A549 (cell line): Measurements from ENCODE around the gene KCNAB2. TPM values are rescaled to one million over a fixed set of nuclear protein-coding genes. Genes with fewer than 3 reads are reported as not detected.

Experiments used
- ATAC-seq, 2 experiments: fragments of 200-7000 bp in 1 of 2; fragments of >200 bp in 1 of 2; cut with Nextera tagmentation in 1 of 2; cut with Tn5 transposase in 1 of 2; 3 replicates each; pipeline versions ENCODE4 v1.8.0 to v1.9.1; 2018 to 2020; ENCODE audit warnings: mild to moderate bottlenecking in 1 of 2, moderate library complexity in 1 of 2
- CTCF ChIA-PET: fragments of 300-600 bp; sonication (Branson Sonifier 250); formaldehyde crosslinking; extraction: SDS; loops from one replicate; lab custom pipeline; 2021; ENCODE audit warnings: antibody characterized with exemption, inconsistent platforms; lab: Yijun Ruan, JAX
- POLR2A ChIA-PET: fragments of 350-600 bp; formaldehyde crosslinking; extraction: SDS; loops from one replicate; lab custom pipeline; 2021; ENCODE audit warnings: antibody characterized with exemption, inconsistent platforms; lab: Yijun Ruan, JAX
- DNase-seq, 2 experiments: peaks; one replicate each; pipeline versions ENCODE4 v3.0.0 to v3.0.0-alpha.2; 2011 to 2016; ENCODE audit warnings: low read depth in 1 of 2, low spot score in 1 of 2
- FAIRE-seq: peaks from 2 replicates; lab custom pipeline; 2011; peaks lifted over from hg19 to GRCh38; lab: Jason Lieb, UNC
- H3K27ac ChIP-seq, 2 experiments: fragments of >200 bp; sonication (Bioruptor Twin); formaldehyde crosslinking; 3 replicates each; pipeline ENCODE4 v1.5.1; 2016 to 2017
- H3K4me1 ChIP-seq: fragments of >200 bp; sonication (Bioruptor Twin); formaldehyde crosslinking; 3 replicates; pipeline ENCODE4 v1.6.1; 2016
- H3K4me2 ChIP-seq: fragments of >200 bp; sonication (Bioruptor Twin); formaldehyde crosslinking; 3 replicates; pipeline ENCODE4 v1.6.1; 2016
- H3K4me3 ChIP-seq: fragments of >200 bp; sonication (Bioruptor Twin); formaldehyde crosslinking; 3 replicates; pipeline ENCODE4 v1.5.1; 2016
- H3K9me3 ChIP-seq: fragments of >200 bp; sonication (Bioruptor Twin); formaldehyde crosslinking; 3 replicates; pipeline ENCODE4 v1.6.1; 2016
- CBX2 ChIP-seq: fragments of 200-600 bp; sonication (generic); IDR thresholded peaks from 2 replicates; pipeline ENCODE4 v1.6.1; 2016; ENCODE audit warnings: low read depth, mild to moderate bottlenecking, borderline replicate concordance
- CHD2 ChIP-seq: fragments of 150-350 bp; IDR thresholded peaks from 2 replicates; pipeline ENCODE4 v1.6.1; 2014; ENCODE audit warnings: low read length; ENCODE audit not compliant: partially characterized antibody
- EHF ChIP-seq: fragments of 250-450 bp; sonication (Bioruptor Pico); IDR thresholded peaks from 2 replicates; pipeline ENCODE4 v1.5.0; 2020; ENCODE audit warnings: mild to moderate bottlenecking
- EP300 ChIP-seq, 2 experiments: fragments of >200 bp; sonication (Bioruptor Twin); formaldehyde crosslinking; IDR thresholded peaks; 2 replicates in 1 of 2; 3 replicates in 1 of 2; pipeline ENCODE4 v1.6.1; 2016 to 2017
- ESRRA ChIP-seq: fragments of 150-350 bp; IDR thresholded peaks from 2 replicates; pipeline ENCODE4 v1.6.1; 2014; ENCODE audit warnings: mild to moderate bottlenecking, low read length, borderline replicate concordance
- FOSB ChIP-seq: fragments of 250-450 bp; sonication (Bioruptor Pico); IDR thresholded peaks from 2 replicates; pipeline ENCODE4 v1.5.0; 2020; ENCODE audit warnings: mild to moderate bottlenecking, moderate library complexity
- FOXS1 ChIP-seq: fragments of 250-450 bp; sonication (Bioruptor Pico); IDR thresholded peaks from 2 replicates; pipeline ENCODE4 v1.5.0; 2020; ENCODE audit warnings: mild to moderate bottlenecking, moderate library complexity
- HEYL ChIP-seq: fragments of 250-450 bp; sonication (Bioruptor Pico); IDR thresholded peaks from 2 replicates; pipeline ENCODE4 v1.8.0; 2021; ENCODE audit warnings: mild to moderate bottlenecking, moderate library complexity
- HOXA7 ChIP-seq: fragments of 250-450 bp; sonication (Bioruptor Pico); IDR thresholded peaks from 2 replicates; pipeline ENCODE4 v1.5.0; 2020; ENCODE audit warnings: mild to moderate bottlenecking, moderate library complexity
- JUNB ChIP-seq: fragments of >200 bp; sonication (Bioruptor Twin); formaldehyde crosslinking; IDR thresholded peaks from 2 replicates; pipeline ENCODE4 v1.6.1; 2016
- KDM5A ChIP-seq: fragments of 200-600 bp; sonication (generic); IDR thresholded peaks from 2 replicates; pipeline ENCODE4 v1.6.1; 2016; ENCODE audit warnings: antibody characterized with exemption, mild to moderate bottlenecking
- NFE2L2 ChIP-seq: fragments of 150-350 bp; conservative IDR thresholded peaks from 2 replicates; pipeline ENCODE4 v1.6.1; 2014; ENCODE audit warnings: low read length
- NPAS2 ChIP-seq: fragments of 250-450 bp; sonication (Bioruptor Pico); IDR thresholded peaks from 2 replicates; pipeline ENCODE4 v1.8.0; 2022; ENCODE audit warnings: mild to moderate bottlenecking, moderate library complexity, borderline replicate concordance
- POLR2A ChIP-seq: IDR thresholded peaks from 2 replicates; pipeline ENCODE4 v1.6.1; 2012; ENCODE audit warnings: mild to moderate bottlenecking, low read length
- RAD21 ChIP-seq, 2 experiments: fragments of >200 bp in 1 of 2; sonication (Bioruptor Twin) in 1 of 2; formaldehyde crosslinking in 1 of 2; IDR thresholded peaks in 1 of 2; conservative IDR thresholded peaks in 1 of 2; 2 replicates in 1 of 2; 3 replicates in 1 of 2; pipeline ENCODE4 v1.6.1; 2012 to 2018; ENCODE audit warnings: inconsistent platforms in 1 of 2
- RFX5 ChIP-seq: fragments of 450-650 bp; IDR thresholded peaks from 2 replicates; pipeline ENCODE4 v1.7.1; 2014; ENCODE audit warnings: antibody characterized with exemption, mild to moderate bottlenecking, moderate library complexity
- SMC3 ChIP-seq: fragments of >200 bp; sonication (Bioruptor Twin); formaldehyde crosslinking; IDR thresholded peaks from 3 replicates; pipeline ENCODE4 v1.6.1; 2018; ENCODE audit warnings: inconsistent platforms
- ZC3H11A ChIP-seq: fragments of 450-650 bp; IDR thresholded peaks from 2 replicates; pipeline ENCODE4 v1.6.1; 2014; ENCODE audit warnings: antibody characterized with exemption, mild to moderate bottlenecking
- ZFP36 ChIP-seq: fragments of 450-650 bp; IDR thresholded peaks from 2 replicates; pipeline ENCODE4 v1.6.1; 2014; ENCODE audit warnings: borderline replicate concordance; ENCODE audit not compliant: partially characterized antibody
- WGBS: methylation state at CpG from one replicate; pipeline ENCODE4 v1.1.6; 2017; ENCODE audit errors: missing lambda C conversion rate; 5-methylcytosine and 5-hydroxymethylcytosine counted together
- polyA plus RNA-seq, 4 experiments: library from polyadenylated mRNA; depleted of rRNA in 3 of 4; stranded (reverse); fragments of >200 nt; fragmentation: RNase III in 1 of 4; extraction: RNeasy Plus Mini Kit Qiagen cat#74134 plus additional on column Dnase treatment in 1 of 4; gene quantifications; 2 replicates in 3 of 4; 3 replicates in 1 of 4; pipeline ENCODE4 v1.2.3, GENCODE V29; 2011 to 2017
- TF ChIP-seq, protein P1 (sequence below): IDR thresholded peaks from 2 replicates; pipeline ENCODE4 v1.6.1; 2012; ENCODE audit warnings: low read depth, borderline replicate concordance
- TF ChIP-seq, protein P2 (sequence below): IDR thresholded peaks from 2 replicates; pipeline ENCODE4 v1.6.1; 2012
- TF ChIP-seq, protein P3 (sequence below): fragments of >200 bp; sonication (Bioruptor Twin); formaldehyde crosslinking; IDR thresholded peaks from 2 replicates; pipeline ENCODE4 v1.6.1; 2016
- TF ChIP-seq, protein P4 (sequence below): fragments of 150-350 bp; IDR thresholded peaks from 2 replicates; pipeline ENCODE4 v1.6.1; 2014; ENCODE audit warnings: low read depth, mild to moderate bottlenecking, low read length
- TF ChIP-seq, protein P5 (sequence below): fragments of 250-450 bp; sonication (Bioruptor Pico); IDR thresholded peaks from 2 replicates; pipeline ENCODE4 v1.5.0; 2021; ENCODE audit warnings: mild to moderate bottlenecking, moderate library complexity, borderline replicate concordance
- TF ChIP-seq, protein P6 (sequence below): IDR thresholded peaks from 2 replicates; pipeline ENCODE4 v1.6.1; 2012

KCNAB2 gene
- polyA plus RNA-seq, 2 of the 4 experiments (the other 2 are of a cell fraction), result 7.3 to 9.9 TPM

DNA sequence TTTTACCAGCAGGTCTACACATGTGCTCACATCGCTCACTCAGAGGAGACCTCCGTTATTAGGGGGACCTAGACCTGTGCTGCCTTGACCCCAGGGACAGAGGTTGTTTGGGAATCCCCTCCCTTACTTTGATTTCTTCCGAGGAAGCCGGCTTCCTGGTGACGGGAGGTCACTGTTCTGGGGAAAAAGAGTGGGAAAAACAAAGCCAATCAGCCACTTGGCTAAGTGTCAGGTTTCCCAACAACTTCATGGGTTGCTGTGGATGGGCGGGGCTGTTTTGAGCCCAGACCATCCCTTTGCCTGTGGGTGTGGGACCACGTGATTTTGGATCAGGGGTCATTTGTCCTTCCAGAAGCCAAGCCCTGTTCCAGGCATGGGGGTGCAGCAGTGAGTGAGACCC lies 7.1 kb upstream of the KCNAB2 start:
- no peak overlapping the region for H3K4me3 ChIP-seq
- no peak for DNase-seq
- H3K4me1 ChIP-seq, result no peaks in the 10 kb centered on the region
- ChIA-PET POLR2A (no interaction called here), CTCF (interaction anchor here (1.2 kb wide), 1 partner anchor 13 kb away, joined by 3 read pairs; no protein-coding TSS in a partner anchor)
- no peak overlapping the region for H3K4me2 ChIP-seq
- FAIRE-seq, result no peak
- no peaks in the 10 kb centered on the region for H3K9me3 ChIP-seq
- 74% methylated on average over 6 of the region's 7 CpGs for WGBS
- ATAC-seq, result no peak
- no peak overlapping the region for H3K27ac ChIP-seq
- TF ChIP-seq, protein P1, sequence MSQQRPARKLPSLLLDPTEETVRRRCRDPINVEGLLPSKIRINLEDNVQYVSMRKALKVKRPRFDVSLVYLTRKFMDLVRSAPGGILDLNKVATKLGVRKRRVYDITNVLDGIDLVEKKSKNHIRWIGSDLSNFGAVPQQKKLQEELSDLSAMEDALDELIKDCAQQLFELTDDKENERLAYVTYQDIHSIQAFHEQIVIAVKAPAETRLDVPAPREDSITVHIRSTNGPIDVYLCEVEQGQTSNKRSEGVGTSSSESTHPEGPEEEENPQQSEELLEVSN, result no peak
- no peak for TF ChIP-seq CHD2
- no peak for TF ChIP-seq FOSB (CRISPR knock-in tag)
- TF ChIP-seq, protein P2, sequence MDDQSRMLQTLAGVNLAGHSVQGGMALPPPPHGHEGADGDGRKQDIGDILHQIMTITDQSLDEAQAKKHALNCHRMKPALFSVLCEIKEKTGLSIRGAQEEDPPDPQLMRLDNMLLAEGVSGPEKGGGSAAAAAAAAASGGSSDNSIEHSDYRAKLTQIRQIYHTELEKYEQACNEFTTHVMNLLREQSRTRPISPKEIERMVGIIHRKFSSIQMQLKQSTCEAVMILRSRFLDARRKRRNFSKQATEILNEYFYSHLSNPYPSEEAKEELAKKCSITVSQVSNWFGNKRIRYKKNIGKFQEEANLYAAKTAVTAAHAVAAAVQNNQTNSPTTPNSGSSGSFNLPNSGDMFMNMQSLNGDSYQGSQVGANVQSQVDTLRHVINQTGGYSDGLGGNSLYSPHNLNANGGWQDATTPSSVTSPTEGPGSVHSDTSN, result no peak
- TF ChIP-seq, protein P3, sequence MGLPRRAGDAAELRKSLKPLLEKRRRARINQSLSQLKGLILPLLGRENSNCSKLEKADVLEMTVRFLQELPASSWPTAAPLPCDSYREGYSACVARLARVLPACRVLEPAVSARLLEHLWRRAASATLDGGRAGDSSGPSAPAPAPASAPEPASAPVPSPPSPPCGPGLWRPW, result no peak
- no peak for TF ChIP-seq ESRRA
- TF ChIP-seq, protein P4, sequence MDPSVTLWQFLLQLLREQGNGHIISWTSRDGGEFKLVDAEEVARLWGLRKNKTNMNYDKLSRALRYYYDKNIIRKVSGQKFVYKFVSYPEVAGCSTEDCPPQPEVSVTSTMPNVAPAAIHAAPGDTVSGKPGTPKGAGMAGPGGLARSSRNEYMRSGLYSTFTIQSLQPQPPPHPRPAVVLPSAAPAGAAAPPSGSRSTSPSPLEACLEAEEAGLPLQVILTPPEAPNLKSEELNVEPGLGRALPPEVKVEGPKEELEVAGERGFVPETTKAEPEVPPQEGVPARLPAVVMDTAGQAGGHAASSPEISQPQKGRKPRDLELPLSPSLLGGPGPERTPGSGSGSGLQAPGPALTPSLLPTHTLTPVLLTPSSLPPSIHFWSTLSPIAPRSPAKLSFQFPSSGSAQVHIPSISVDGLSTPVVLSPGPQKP, result no peak
- no peak for TF ChIP-seq SMC3
- TF ChIP-seq RAD21 (conservative IDR thresholded peaks at IDR 0.05 in 1 of 2, IDR thresholded peaks at IDR 0.05 in 1 of 2), result no peak
- no peak for TF ChIP-seq EP300 (IDR thresholded peaks at IDR 0.05)
- no peak for TF ChIP-seq ZFP36
- no peak for TF ChIP-seq HOXA7 (CRISPR knock-in tag)
- no peak for TF ChIP-seq CBX2
- TF ChIP-seq, protein P5, sequence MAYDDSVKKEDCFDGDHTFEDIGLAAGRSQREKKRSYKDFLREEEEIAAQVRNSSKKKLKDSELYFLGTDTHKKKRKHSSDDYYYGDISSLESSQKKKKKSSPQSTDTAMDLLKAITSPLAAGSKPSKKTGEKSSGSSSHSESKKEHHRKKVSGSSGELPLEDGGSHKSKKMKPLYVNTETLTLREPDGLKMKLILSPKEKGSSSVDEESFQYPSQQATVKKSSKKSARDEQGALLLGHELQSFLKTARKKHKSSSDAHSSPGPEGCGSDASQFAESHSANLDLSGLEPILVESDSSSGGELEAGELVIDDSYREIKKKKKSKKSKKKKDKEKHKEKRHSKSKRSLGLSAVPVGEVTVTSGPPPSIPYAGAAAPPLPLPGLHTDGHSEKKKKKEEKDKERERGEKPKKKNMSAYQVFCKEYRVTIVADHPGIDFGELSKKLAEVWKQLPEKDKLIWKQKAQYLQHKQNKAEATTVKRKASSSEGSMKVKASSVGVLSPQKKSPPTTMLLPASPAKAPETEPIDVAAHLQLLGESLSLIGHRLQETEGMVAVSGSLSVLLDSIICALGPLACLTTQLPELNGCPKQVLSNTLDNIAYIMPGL (CRISPR knock-in tag), result no peak
- TF ChIP-seq JUNB, result no peak
- TF ChIP-seq, all 56 proteins: peak for 0

DNA sequence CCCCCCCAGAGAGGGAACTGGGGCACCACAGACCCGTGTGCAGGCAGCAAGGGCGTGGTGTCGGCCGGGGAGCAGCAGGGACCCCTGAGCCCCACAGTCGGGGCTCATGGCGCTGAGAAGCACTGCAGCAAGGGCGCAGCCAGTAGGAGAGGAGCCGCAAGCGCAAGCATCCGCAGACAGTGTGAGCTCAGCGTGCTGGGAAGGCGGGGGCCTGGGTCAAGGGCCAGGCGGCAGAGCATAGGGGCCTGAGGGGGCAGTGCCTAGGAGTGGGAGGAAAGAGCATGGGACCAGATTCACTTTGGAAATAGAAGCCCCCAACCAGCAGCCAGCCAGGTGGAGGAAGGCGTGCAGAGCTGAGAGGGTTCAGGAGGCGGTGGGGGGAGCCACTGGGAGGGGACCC lies 6.7 kb upstream of the KCNAB2 start:
- POLR2A ChIA-PET, result no interaction called here
- FAIRE-seq, result no peak

More for the DNA sequence above, 6.7 kb upstream of the KCNAB2 start:
- no peaks in the 10 kb centered on the region for H3K4me1 ChIP-seq
- H3K4me2 ChIP-seq, result no peak overlapping the region
- TF ChIP-seq EHF (no peak), EP300 (IDR thresholded peaks at IDR 0.05) (no peak), ESRRA (no peak), HEYL (CRISPR knock-in tag) (no peak), HOXA7 (CRISPR knock-in tag) (no peak), POLR2A (no peak), KDM5A (no peak), NPAS2 (no peak), ZC3H11A (no peak), NFE2L2 (no peak), RFX5 (no peak), FOXS1 (CRISPR knock-in tag) (no peak)
- TF ChIP-seq, protein P2, result no peak
- TF ChIP-seq, protein P5 (CRISPR knock-in tag), result no peak
- TF ChIP-seq, protein P6, sequence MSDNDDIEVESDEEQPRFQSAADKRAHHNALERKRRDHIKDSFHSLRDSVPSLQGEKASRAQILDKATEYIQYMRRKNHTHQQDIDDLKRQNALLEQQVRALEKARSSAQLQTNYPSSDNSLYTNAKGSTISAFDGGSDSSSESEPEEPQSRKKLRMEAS, result no peak
- DNase-seq (no peak), ATAC-seq (no peak)
- H3K27ac ChIP-seq, result no peak overlapping the region
- 91% methylated on average over 3 of the region's 15 CpGs for WGBS
- H3K4me3 ChIP-seq, result no peak overlapping the region
- no peaks in the 10 kb centered on the region for H3K9me3 ChIP-seq
- CTCF ChIA-PET, result interaction anchor here (1.2 kb wide), 1 partner anchor 12 kb away, joined by 3 read pairs; no protein-coding TSS in a partner anchor
